Stimulated activated CD8-positive, alpha-beta memory T cell treated with anti-CD3 and anti-CD28 coated beads, Interleukin-12 subunit alpha, Interleukin-12 subunit beta, amount 100 ng/mL, for 24 hours (primary cell): ENCODE results near the gene ZNF445.
"Not testable (repeated sequence)": the region's sequence is repeated elsewhere in the genome, so short reads cannot be mapped to it uniquely, and the experiment has no call there.

Experiments
- DNase-seq: peaks from one replicate; pipeline ENCODE4 v3.0.0-alpha.2; 2020; ENCODE audit errors: extremely low read depth

Gene ZNF445

DNA sequence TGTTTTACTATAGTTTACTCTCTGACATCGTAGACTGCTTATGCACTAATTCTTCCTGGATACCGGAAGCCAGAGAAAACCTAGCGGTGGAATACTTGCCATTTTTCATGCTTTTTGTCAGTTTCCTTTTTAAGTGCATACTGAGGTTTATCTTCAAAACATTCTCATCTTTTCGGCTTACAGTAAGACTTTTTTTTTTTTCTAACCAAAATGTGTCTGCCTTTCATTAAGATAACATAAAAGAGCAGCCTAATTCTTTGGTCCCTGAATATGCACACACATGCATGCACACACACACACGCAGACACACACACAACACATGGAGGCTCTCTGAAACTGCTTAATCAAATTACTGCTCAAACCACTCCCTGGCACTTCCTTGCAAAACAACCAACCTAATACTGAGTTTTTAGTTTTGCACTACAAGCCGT lies 1.3 kb downstream of the ZNF445 start:
- no peak for DNase-seq

DNA sequence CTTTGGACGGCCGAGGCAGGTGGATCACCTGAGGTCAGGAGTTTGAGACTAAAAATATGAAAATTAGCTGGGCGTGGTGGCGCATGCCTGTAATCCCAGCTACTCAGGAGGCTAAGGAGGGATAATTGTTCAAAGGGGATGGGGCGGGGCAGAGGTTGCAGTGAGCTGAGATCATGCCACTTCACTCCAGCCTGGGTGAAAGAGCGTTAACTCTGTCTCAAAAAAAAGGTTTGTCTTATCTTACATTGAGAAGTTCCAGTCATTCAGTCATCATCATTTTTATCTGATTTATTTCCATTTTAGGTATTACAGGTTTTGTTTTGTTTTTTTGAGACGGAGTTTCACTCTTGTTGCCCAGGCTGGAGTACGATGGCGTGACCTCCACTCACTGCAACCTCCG lies 2.6 kb downstream of the ZNF445 start:
- DNase-seq: not testable (repeated sequence)

DNA sequence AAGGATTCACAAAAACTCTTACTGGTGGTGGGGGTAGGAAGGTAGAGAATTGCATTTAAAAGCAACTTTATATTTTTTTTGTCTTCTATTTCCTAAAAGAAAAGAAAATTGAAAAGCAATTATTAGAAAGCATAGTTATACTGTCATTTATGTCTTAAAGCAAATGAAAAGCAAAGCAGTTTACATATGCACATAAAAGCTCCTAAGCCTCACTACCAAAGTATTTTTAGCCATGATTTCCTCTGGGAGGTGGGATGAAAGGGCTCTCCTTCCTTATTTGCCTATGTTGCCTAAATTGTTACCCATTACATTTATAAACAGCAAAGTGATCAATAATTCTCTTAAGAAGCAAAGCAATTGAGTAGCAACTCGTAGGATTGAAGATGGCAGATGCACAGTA lies 7.0 kb downstream of the ZNF445 start:
- DNase-seq: no peak

DNA sequence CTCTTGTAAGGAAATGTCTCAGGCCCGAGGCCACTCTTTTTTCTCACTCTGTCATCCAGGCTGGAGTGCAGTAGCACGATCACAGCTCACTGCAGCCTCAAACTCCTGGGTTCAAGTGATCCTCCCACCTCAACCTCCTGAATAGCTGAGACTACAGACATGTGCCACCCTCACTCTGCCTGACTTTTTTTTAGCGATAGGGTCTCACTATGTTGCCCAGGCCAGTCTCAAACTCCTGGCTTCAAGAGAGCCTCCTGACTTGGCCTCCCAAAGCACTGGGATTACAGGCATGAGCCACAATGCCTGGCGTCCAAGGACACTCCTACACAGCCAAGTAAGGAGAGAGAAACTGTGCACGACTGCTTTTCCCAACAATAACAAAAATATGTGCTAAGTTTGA lies 7.6 kb downstream of the ZNF445 start:
- DNase-seq: no peak

DNA sequence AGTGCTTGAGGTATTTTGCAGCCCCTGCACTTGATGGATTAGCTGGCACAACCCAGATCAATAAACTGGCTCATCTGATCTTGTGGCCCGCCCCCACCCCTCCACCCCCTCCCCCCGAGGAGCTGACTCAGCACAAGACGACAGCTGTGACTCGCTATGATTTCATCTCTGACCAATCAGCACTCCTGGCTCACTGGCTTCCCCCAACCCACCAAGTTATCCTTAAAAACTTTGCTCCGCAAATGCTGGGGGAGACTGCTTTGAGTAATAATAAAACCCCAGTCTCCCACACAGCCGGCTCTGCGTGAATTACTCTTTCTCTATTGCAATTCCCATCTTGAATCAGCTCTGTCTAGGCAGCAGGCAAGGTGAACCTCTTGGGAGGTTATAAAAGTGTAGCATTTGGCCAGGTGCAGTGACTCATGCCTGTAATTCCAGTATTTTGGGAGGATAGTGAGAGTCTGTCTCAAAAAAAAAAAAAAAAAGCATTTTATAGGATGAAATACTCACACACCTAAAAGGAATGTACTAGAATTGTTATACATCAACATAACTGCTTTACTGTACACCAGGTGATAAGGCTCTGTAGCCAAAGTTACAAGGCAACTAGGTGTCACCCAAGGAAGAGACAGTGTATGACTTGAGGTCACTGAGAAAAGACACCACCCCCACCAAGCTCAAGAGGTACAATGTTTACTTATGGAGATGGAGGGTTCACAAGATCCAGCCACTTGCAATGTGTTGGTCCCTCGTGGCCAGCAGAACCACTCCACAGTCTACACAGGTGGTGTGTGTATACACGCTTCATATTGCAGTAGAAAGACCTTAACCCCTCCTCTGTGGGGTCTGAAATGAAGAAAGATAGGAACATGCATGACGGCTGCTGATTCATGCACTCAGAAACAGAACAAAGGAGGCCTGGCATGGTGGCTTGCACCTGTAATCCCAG lies 8.6 kb downstream of the ZNF445 start:
- no peak for DNase-seq

DNA sequence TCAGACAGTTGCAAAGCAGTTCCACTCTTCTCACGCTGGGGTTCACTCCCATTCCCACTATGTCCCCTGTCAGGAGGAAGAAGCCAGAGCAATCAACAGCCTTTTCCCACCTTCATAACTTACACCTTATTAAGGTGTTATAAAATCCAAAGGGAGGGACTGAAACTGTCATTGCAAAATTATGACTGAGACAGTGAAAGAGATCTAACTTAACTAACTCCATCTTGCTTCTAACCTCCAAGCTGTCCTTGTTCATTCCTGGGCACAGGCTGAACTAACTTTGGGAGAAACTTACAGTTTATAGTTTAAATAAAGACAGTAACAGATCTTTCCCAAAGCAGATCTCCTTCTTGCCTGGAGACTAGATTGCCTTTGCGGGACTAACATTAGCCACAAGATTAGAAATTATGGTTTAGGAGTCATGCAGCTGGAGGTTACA lies 9.4 kb downstream of the ZNF445 start:
- DNase-seq: not testable (repeated sequence)

DNA sequence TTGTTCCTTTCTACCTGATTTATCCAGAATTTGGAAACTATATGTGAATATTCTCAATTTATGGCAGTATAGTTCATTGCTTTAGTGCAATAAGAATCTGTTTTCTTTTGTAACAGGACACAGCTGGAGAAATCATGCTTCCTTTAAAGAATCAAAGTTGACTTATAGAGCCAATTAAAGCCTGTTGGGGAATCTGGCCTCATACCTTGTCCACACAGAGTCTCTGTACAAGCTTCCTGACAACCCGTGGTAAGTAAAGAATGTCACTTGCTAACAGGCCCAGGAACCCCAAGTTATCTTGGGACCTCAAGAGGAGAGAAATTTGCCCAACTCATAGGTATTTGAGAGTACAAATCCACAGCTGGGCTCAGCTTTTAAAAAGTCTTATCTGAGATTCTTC lies 10.2 kb downstream of the ZNF445 start:
- DNase-seq: no peak

DNA sequence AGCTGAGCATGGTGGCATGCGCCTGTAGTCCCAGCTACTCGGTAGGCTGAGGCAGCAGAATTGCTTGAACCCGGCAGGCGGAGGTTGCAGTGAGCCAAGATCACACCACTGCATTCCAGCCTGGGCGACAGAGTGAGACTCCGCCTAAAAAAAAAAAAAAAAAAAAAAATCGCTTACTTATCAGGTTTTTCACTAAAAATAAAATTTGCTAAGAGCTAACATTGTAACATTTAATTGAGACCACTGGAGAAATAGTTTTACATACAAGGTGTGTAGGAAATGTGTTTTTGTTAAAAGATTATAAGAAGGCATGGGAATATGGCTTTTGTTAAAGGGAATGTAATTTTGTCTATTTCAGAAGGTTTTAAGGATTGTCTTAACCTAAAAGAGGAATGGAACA lies 12.6 kb downstream of the ZNF445 start:
- not testable (repeated sequence) for DNase-seq

DNA sequence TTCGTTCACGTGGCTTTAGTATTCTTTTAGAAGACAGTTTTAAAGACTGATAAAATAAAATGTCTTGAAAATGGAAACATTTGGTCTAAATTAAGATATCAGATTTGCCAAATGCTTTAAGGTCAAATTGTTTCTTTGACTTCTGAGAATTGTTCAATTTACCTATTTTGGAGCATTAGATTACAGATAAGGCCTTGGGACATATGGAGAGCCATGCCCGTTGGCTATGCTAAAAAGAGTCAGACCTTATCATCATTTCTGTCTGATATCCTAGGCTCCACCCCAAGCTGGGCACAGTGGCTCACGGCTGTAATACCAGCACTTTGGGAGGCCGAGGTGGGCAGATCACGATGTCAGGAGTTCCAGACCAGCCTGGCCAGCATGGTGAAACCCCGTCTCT lies 13.0 kb downstream of the ZNF445 start:
- DNase-seq: no peak

DNA sequence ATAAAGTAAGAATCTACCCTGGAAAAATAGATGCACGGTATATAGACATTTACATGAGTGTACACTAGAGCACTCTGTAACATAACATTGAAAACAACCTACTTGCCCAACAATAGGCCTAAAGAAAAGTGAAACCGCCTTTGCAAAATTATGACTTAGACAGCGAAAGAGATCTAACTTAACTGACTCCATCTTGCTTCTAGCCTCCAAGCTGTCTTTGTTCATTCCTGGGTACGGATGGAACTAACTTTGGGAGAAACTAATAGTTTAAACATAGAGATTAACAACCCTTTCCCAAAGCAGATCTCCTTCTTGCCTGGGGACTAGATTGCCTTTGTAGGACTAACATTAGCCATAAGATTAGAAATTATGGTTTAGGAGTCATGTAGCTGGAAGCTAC lies 17.4 kb downstream of the ZNF445 start:
- not testable (repeated sequence) for DNase-seq

DNA sequence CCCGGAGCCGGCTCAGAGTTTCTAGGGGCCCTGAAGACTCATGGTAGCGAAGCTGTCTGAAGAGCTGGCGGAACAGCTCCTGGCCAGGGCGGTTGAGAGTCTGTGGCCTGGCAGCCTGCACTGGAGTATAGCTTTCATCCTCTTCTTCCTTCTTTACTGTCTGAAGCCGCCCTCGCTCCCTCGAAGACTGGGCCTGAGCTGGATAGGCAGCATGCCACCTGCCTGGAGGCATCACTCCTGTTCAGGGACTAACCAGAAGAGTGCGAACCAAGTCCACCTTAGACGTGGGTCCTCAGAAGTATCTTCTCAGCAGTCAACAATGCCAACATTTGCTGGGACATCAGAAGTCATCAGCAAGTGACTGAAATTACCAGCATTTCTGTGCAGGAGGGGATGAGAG lies 22.2 kb downstream of the ZNF445 start:
- no peak for DNase-seq

DNA sequence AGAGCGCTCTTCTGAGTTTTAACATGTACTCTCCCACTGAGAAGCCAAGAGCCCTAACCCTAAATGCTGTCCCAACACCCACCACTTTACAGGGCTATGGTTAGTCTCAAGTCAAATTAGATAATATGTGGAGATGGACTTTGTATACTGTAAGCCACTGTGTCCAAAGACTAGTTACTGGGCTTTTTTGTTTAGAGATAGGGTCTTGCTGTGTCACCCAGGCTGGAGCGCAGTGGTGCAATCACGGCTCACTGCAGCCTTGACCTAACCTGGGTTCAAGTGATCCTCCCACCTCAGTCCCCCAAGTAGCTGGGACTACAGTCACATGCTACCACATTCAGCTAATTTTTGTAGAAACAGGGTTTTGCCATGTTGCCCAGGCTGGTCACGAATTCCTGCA lies 23.2 kb downstream of the ZNF445 start:
- no peak for DNase-seq

DNA sequence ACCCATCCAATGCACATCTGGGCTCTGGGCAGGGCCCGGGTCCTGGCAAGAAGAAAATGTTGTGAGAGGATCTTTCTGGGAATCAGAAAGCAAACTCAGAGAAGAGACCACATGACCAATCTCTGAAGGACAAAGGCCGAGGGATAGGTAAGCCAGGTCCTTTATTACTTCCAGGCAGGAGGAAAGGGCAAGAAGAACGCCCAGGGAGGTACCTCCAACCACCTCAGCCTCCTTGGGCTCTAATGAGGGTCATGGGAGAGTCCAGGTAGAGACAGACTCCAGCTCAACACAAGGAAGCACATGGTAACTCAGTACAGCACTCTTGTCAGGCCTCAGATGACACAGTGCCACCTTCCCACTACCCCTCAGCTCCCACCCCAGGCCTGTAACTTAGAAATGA lies 26.0 kb downstream of the ZNF445 start:
- DNase-seq: no peak

DNA sequence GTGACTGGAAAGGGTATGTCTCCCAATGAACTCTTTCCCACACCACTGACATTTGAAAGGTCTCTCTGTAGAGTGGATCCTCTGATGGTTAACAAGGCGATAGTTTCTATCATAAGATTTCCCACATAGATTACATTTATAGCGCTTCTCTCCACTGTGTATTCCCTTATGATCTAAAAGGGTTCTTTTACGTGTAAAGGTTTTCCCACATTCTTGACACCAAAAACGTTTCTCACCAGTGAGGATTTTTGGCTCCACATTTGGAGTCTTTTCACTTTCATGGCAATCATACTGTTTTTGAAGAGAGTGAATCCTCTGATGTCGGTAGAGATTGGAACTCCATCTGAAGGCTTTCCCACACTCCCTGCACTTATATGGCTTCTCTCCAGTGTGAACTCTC lies 30.5 kb downstream of the ZNF445 start:
- no peak for DNase-seq

DNA sequence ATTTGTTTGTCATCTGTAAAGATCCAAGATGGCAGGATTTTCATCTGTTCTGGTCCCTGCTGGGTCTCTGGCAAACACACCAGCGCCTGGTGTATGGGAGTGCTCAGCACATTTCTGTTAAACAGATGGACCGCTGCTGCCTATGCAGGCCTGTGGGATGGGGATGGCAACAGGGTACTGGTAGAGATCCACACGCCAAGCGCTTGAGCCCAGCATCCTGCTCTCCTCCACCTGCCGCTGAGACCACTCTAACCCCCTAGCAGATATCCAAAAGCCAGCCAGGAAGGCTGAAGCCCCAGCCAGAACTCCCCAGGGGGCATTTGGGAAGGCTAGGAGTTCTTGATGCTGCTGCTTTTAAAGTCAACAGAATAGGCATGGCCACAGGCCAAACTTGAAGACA lies 31.7 kb downstream of the ZNF445 start:
- DNase-seq: no peak

DNA sequence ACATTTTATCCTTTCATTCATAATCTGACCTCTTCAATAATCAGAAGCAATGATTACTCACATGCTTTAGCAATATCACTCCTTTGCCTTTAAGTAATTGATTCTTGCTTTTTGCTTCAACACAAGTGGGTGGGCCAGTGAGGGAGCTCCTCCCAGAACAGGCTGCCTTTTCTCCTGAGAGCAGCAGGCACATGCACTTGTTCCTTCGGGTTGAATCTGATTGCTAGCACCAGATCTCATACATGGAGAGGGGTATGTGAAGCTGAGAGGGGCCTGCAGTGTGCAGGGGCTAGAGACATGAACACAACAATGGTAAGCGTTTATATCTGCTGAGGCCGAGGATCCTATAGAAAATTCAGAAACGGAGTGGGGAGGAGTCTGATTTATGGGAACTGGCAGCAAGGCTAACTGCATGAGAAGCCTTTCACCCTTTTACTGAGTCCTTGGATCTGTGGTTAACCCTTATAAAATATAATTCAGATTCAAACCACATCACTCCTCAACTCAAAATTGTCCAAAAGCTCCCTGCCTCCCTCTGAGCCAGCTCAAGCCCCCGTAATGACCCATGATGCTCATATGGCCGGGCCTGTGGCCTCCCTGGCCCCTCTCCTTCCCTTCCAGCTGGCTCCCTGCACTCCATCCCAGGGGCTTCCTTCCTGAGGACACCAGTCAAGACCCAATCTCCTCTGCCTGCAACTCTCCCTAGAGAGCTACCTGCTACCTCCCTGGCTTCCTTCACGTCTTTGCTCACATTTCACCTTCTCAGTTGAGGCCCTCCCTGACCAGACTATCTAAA lies 32.4 kb downstream of the ZNF445 start:
- no peak for DNase-seq

DNA sequence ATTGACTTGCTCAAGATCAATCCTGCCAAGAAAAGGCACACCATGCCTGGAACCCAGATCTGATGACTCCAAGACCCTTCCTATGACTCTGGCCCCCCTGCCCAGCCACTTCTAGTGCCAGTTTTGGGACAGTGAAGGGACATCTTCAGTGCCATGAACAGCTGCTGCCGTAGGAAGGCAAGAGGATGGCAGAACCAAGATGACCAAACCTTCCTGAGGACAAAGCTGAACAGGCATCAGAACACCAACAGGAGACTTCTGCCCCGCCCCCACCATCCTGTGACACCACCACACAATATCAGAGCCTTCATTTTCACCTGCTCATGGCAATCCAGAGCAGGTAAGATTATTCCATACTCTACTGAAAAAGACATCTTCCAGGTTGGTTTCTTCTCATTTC lies 33.0 kb downstream of the ZNF445 start:
- DNase-seq: no peak

DNA sequence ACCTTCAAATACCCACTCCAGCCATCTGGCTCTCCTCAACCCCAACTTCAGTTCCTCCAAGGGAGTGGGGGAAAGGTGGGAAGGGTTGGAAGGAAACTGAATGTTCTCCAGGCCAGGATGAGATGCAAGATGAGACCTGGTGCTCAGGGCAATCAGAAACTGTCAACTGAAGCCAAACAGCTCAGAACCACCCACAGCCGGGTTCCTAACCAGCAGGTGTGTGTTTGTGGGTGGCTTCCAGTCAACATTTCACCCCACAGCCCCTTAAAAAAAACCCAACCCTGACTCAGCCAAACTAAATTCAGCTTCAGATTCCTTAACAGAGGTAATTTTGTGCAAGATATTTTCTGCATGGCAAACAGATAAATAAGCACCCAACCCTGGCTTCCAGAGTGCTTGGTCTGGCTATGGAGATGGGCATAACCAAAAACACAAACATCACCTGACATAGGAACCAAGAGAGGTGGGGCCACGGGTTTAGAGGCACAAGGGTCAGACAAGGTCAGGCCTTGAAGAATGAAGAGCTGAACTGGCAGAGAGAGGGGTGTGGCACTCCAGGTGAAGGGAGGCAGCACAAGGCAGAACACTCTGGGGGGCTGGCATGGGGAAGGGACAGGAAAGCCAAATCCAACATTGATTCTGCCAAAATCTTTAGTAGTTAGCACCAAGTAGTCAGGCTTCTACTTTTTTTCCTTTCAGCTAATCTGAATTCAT lies 34.7 kb downstream of the ZNF445 start:
- DNase-seq: no peak

DNA sequence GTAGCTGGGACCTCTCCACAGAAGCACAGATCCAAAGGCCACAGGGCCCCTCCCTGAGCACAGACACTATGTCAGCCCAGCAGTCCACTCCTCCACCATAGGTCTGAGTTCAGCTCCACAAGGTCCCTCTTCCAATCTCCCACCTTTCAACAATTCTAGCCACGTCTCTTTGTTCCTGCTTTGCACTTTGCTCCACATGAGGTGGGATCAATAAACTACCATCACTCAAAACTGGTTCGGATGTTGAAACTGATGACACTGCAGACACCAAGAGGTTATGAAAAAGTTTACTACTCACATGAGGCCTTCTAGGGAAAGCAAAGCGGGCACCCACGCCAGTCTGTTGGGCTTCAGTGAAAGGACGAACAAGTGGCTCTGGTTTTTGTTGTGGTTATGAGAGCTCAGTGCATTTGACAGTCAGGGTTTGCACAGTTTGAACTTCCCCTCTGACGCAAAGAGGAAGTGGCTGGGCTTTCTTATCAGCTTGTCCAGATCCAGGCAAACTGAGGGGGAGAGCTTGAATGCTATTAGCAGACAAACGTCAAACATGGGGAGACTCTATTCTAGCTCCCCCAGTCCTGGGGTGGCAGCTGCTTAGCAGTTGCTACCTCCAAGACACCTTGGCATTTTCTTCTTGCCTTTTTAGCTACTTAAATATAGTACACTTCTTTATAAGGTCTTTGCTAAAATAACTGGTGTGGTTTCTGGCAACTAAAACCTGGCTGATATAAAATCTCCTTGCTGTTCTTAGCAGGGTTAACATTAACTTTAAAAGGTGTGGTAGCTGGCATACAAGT lies 37.8 kb downstream of the ZNF445 start:
- peak; percentile 41 for DNase-seq

DNA sequence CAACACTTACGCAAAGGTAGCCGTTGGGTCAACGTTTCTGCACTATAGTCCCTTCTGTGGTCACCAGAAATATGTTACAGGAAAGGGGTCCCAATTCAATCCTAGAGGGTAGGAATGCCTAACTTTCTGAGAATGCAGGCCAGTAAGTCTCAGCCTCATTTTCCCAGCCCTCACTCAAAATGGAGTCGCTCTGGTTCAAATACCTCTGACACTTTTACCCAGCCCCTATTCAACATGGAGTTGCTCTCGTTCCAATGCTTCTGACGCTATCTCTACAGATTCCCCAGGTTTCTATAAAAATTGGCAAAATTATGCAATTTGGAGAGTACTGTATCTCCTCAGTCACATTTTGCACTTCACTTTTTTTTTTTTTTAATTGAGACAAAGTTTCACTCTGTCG lies 39.7 kb downstream of the ZNF445 start:
- no peak for DNase-seq

DNA sequence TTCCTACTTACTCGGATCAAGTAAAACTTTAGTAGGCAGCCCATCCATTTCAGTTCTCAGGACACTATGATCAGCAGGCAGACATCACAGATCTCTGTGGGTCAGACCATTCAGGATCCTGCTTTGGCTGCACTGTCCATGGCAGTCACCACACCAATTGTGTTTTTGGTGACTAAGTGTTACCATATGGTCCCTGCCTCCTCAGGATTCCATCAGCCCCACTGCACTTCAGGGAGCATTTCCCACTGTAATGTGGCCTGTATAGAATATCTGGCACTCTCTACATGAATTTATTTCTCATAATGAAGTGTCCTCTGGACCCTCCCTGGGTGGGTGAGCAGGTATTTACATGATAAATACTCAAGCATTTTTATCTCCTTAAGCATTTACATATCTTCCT lies 41.3 kb downstream of the ZNF445 start:
- DNase-seq: no peak
